ENCODE results near the gene GPC6.

The GPC6 gene

GRCh38 chr13:93231867-93232266 lies 5.3 kb downstream of the GPC6 start:
- DNase-seq: no peak

GRCh38 chr13:93233997-93234416 lies 7.4 kb downstream of the GPC6 start:
- no peak for DNase-seq

- no peak for DNase-seq
These were observed 7.9 kb downstream of the GPC6 start for GRCh38 chr13:93234459-93234858.

GRCh38 chr13:93235258-93236015 lies 8.8 kb downstream of the GPC6 start:
- no peak for DNase-seq

GRCh38 chr13:93238711-93239110 lies 12.1 kb downstream of the GPC6 start:
- DNase-seq: no peak

GRCh38 chr13:93243375-93244063 lies 16.9 kb downstream of the GPC6 start:
- no peak for DNase-seq

- DNase-seq: no peak
These were observed 17.7 kb downstream of the GPC6 start for GRCh38 chr13:93244141-93244917.

GRCh38 chr13:93244918-93245280 lies 18.3 kb downstream of the GPC6 start:
- DNase-seq: no peak

GRCh38 chr13:93246069-93246468 lies 19.5 kb downstream of the GPC6 start:
- no peak for DNase-seq

GRCh38 chr13:93248627-93249047 lies 22.0 kb downstream of the GPC6 start:
- no peak for DNase-seq

GRCh38 chr13:93249364-93250306 lies 23.0 kb downstream of the GPC6 start:
- no peak for DNase-seq

GRCh38 chr13:93254775-93255174 lies 28.2 kb downstream of the GPC6 start:
- DNase-seq: no peak

GRCh38 chr13:93256998-93257397 lies 30.4 kb downstream of the GPC6 start:
- DNase-seq: no peak

GRCh38 chr13:93259527-93260080 lies 33.0 kb downstream of the GPC6 start:
- no peak for DNase-seq

GRCh38 chr13:93260591-93260990 lies 34.0 kb downstream of the GPC6 start:
- DNase-seq: no peak

GRCh38 chr13:93262729-93263345 lies 36.2 kb downstream of the GPC6 start:
- no peak for DNase-seq

GRCh38 chr13:93264876-93265275 lies 38.3 kb downstream of the GPC6 start:
- no peak for DNase-seq

GRCh38 chr13:93265800-93266199 lies 39.2 kb downstream of the GPC6 start:
- no peak for DNase-seq

GRCh38 chr13:93266681-93267080 lies 40.1 kb downstream of the GPC6 start:
- DNase-seq: no peak

- DNase-seq: no peak
These were observed 41.9 kb downstream of the GPC6 start for GRCh38 chr13:93268327-93269028.

All from stimulated activated CD4-positive, alpha-beta T cell treated with anti-CD3 and anti-CD28 coated beads, Interleukin-15, amount 100 ng/mL, for 24 hours (primary cell).